CD4-positive, alpha-beta T cell (primary cell): ENCODE results near the gene BAIAP2. TPM values are rescaled to one million over a fixed set of nuclear protein-coding genes. Genes with fewer than 3 reads are reported as not detected.

Experiments
- ATAC-seq: fragments of 200-7000 bp; cut with Tn5 transposase; one replicate; pipeline ENCODE4 v1.10.0; 2022; ENCODE audit warnings: mild to moderate bottlenecking; ENCODE audit not compliant: poor library complexity
- CTCF ChIA-PET: fragments of 350-600 bp; sonication (Branson Sonifier 250); formaldehyde crosslinking; loops from one replicate; lab custom pipeline; 2021; ENCODE audit warnings: antibody characterized with exemption, inconsistent platforms; lab: Charles Lee
- POLR2A ChIA-PET: fragments of 350-600 bp; sonication (Branson Sonifier 250); formaldehyde crosslinking; loops from one replicate; lab custom pipeline; 2021; ENCODE audit warnings: antibody characterized with exemption, inconsistent platforms; lab: Charles Lee
- DNase-seq, 14 experiments: peaks; one replicate each; pipeline ENCODE4 v3.0.0-alpha.2; 2013 to 2020; ENCODE audit warnings: mixed read lengths in 2 of 14
- H3K27ac ChIP-seq, 2 donors: one replicate each; pipeline versions ENCODE4 v1.5.1 to v1.7.0; 2013; ENCODE audit warnings: low read length in 2 of 2, low read depth in 1 of 2, mild to moderate bottlenecking in 1 of 2
- H3K27me3 ChIP-seq, 2 experiments: 1 replicate in 1 of 2; 2 replicates in 1 of 2; pipeline versions ENCODE4 v1.6.1 to v1.7.0; 2013; ENCODE audit warnings: low read length in 2 of 2, control low read depth in 1 of 2, mild to moderate bottlenecking in 1 of 2, moderate library complexity in 1 of 2; ENCODE audit not compliant: insufficient read depth in 2 of 2, control insufficient read depth in 1 of 2
- H3K36me3 ChIP-seq: one replicate; pipeline ENCODE4 v1.6.1; 2013; ENCODE audit warnings: low read length, control low read depth; ENCODE audit not compliant: insufficient read depth
- H3K4me1 ChIP-seq: one replicate; pipeline ENCODE4 v1.6.1; 2013; ENCODE audit warnings: low read length, control low read depth; ENCODE audit not compliant: insufficient read depth
- H3K4me3 ChIP-seq: one replicate; pipeline ENCODE4 v1.5.1; 2013; ENCODE audit warnings: mild to moderate bottlenecking, low read length, moderate library complexity
- H3K9me3 ChIP-seq, 2 experiments: 1 replicate in 1 of 2; 2 replicates in 1 of 2; pipeline versions ENCODE4 v1.6.1 to v1.7.0; 2013; ENCODE audit warnings: low read length in 2 of 2, mild to moderate bottlenecking in 2 of 2, control low read depth in 1 of 2, moderate library complexity in 1 of 2; ENCODE audit not compliant: control insufficient read depth in 1 of 2, insufficient read depth in 1 of 2
- H3K27ac Mint-ChIP-seq: one replicate; pipeline ENCODE4 v1.8.0; 2020; ENCODE audit warnings: mixed read lengths
- H3K27me3 Mint-ChIP-seq: one replicate; pipeline ENCODE4 v1.8.0; 2021; ENCODE audit warnings: mixed read lengths
- H3K36me3 Mint-ChIP-seq: one replicate; pipeline ENCODE4 v1.8.0; 2021; ENCODE audit warnings: low read depth, mixed read lengths
- H3K4me1 Mint-ChIP-seq: one replicate; pipeline ENCODE4 v1.8.0; 2021; ENCODE audit warnings: low read depth, mixed read lengths
- H3K4me3 Mint-ChIP-seq: one replicate; pipeline ENCODE4 v1.8.0; 2020; ENCODE audit warnings: mild to moderate bottlenecking, mixed read lengths
- H3K9me3 Mint-ChIP-seq: one replicate; pipeline ENCODE4 v1.8.0; 2020; ENCODE audit warnings: mixed read lengths
- intact Hi-C, 2 experiments: fragments of 100-400 bp; cut with DNase I in 1 of 2; cut with micrococcal nuclease in 1 of 2; formaldehyde crosslinking; loops; one replicate each; pipeline versions ENCODE4 v1.15.1 to v1.9.0; 2023 to 2025; cut with DNase I, micrococcal nuclease
- total RNA-seq, 174 experiments: library from RNA in 2 of 174; stranded (reverse) in 2 of 174; gene quantifications; one replicate each; pipeline ENCODE4 v1.2.3 and lab custom pipeline; 2021 to 2026
- TF ChIP-seq, protein P1 (sequence below): fragments of 200-600 bp; IDR thresholded peaks from one replicate; pipeline ENCODE4 v1.8.0; 2022; ENCODE audit warnings: antibody characterized with exemption, mild to moderate bottlenecking

BAIAP2 gene
- total RNA-seq, 2 experiments from 2014 or later, result 4.2 to 4.9 TPM

- H3K27me3 Mint-ChIP-seq, result no peaks in the 10 kb centered on the region
- Histone ChIP-seq H3K4me1 (peaks cover 10% of the 10 kb centered on the region), H3K36me3 (no peaks in the 10 kb centered on the region), H3K27me3 (peaks cover 0 to 2% of the 10 kb centered on the region in 2 experiments), H3K9me3 (no peaks in the 10 kb centered on the region), H3K4me3 (no peak overlapping the region), H3K27ac (no peak overlapping the region)
- no peak for DNase-seq
- H3K4me3 Mint-ChIP-seq, result no peak overlapping the region
- peaks cover 1% of the 10 kb centered on the region for H3K36me3 Mint-ChIP-seq
- intact Hi-C loops, result loop anchor here in 1 of 2 experiments (5.0 kb wide), 1 partner anchor 583 kb away; no protein-coding TSS in a partner anchor
- CTCF ChIA-PET, result no interaction called here
- ATAC-seq, result no peak
- TF ChIP-seq, protein P1, sequence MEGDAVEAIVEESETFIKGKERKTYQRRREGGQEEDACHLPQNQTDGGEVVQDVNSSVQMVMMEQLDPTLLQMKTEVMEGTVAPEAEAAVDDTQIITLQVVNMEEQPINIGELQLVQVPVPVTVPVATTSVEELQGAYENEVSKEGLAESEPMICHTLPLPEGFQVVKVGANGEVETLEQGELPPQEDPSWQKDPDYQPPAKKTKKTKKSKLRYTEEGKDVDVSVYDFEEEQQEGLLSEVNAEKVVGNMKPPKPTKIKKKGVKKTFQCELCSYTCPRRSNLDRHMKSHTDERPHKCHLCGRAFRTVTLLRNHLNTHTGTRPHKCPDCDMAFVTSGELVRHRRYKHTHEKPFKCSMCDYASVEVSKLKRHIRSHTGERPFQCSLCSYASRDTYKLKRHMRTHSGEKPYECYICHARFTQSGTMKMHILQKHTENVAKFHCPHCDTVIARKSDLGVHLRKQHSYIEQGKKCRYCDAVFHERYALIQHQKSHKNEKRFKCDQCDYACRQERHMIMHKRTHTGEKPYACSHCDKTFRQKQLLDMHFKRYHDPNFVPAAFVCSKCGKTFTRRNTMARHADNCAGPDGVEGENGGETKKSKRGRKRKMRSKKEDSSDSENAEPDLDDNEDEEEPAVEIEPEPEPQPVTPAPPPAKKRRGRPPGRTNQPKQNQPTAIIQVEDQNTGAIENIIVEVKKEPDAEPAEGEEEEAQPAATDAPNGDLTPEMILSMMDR, result no peak
- POLR2A ChIA-PET, result no interaction called here
- no peak overlapping the region for H3K27ac Mint-ChIP-seq
- H3K4me1 Mint-ChIP-seq, result peaks cover 13% of the 10 kb centered on the region
- H3K9me3 Mint-ChIP-seq, result no peaks in the 10 kb centered on the region
Observed at GRCh38 chr17:81039854-81040758, 5.2 kb downstream of the BAIAP2 start.

- Mint-ChIP-seq H3K9me3 (no peaks in the 10 kb centered on the region), H3K36me3 (no peaks in the 10 kb centered on the region), H3K4me3 (no peak overlapping the region), H3K27ac (no peak overlapping the region), H3K27me3 (no peaks in the 10 kb centered on the region), H3K4me1 (peaks cover 8% of the 10 kb centered on the region)
- ChIA-PET CTCF (no interaction called here), POLR2A (no interaction called here)
- DNase-seq, result peak in 3 of 14 experiments; percentile 14 to 56 (median 41)
- Histone ChIP-seq H3K27ac (no peak overlapping the region), H3K4me3 (no peak overlapping the region), H3K36me3 (no peaks in the 10 kb centered on the region), H3K4me1 (peaks cover 7% of the 10 kb centered on the region), H3K27me3 (peaks cover 0 to 2% of the 10 kb centered on the region in 2 experiments), H3K9me3 (no peaks in the 10 kb centered on the region)
- intact Hi-C loops, result no loop called here
- peak; percentile 43 for ATAC-seq
- TF ChIP-seq, protein P1, result no peak
Observed at GRCh38 chr17:81040791-81041337, 5.9 kb downstream of the BAIAP2 start.

DNA sequence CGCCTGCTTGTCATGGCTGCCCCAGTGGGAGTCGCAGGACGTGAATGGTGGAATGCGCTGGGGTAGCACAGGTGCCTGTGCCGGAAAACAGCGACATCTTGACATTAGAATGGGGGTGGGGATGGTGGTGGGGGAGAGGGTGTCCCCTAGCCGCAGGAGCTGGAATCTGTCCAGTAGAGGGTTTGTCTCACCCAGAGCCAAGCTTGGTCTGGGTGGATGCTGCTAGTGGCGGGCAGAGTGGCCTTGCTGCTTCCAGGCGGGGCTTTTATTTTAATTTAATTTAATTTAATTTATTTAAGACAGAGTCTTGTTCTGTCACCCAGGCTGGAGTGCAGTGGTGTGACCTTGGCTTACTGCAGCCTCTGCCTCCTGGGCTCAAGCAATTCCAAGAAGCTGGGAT, 7.7 kb downstream of the BAIAP2 start:
- no peaks in the 10 kb centered on the region for H3K9me3 ChIP-seq
- no peak overlapping the region for H3K4me3 ChIP-seq
- ChIA-PET CTCF (no interaction called here), POLR2A (no interaction called here)
- H3K36me3 ChIP-seq, result no peaks in the 10 kb centered on the region
- no peaks in the 10 kb centered on the region for H3K4me1 ChIP-seq
- H3K27ac ChIP-seq, result no peak overlapping the region
- no peak overlapping the region for H3K4me3 Mint-ChIP-seq
- H3K27ac Mint-ChIP-seq, result no peak overlapping the region
- H3K9me3 Mint-ChIP-seq, result no peaks in the 10 kb centered on the region
- H3K36me3 Mint-ChIP-seq, result no peaks in the 10 kb centered on the region
- TF ChIP-seq, protein P1, result no peak
- DNase-seq (no peak), ATAC-seq (no peak)
- no peaks in the 10 kb centered on the region for H3K27me3 ChIP-seq
- intact Hi-C loops, result no loop called here
- H3K27me3 Mint-ChIP-seq, result no peaks in the 10 kb centered on the region
- H3K4me1 Mint-ChIP-seq, result no peaks in the 10 kb centered on the region
